PC-3 (cell line): Measurements from ENCODE around the gene TSHZ2.

Experiments
- CTCF ChIP-seq: fragments of 300-600 bp; sonication (generic); conservative IDR thresholded peaks from 2 replicates; pipeline ENCODE4 v1.5.1; 2017; ENCODE audit warnings: antibody characterized with exemption, low read depth, mild to moderate bottlenecking, low read length
- EZH2 ChIP-seq: fragments of 300-600 bp; sonication (generic); IDR thresholded peaks from one replicate; pipeline ENCODE4 v1.6.1; 2017; ENCODE audit warnings: antibody characterized with exemption, mild to moderate bottlenecking, low read length; ENCODE audit not compliant: unreplicated experiment

GRCh38 chr20:53321596-53321995 is 349.4 kb downstream of the TSHZ2 start:
- TF ChIP-seq CTCF (no peak), EZH2 (no peak)
